HUDEP-2 (cell line): Measurements from ENCODE around the gene BUB1B.

Experiments
- DNase-seq, 76 experiments: peaks; one replicate each; lab custom pipeline; 2025; ENCODE audit not compliant: unreplicated experiment in 76 of 76; lab: John Stamatoyannopoulos, UW

BUB1B gene

DNA sequence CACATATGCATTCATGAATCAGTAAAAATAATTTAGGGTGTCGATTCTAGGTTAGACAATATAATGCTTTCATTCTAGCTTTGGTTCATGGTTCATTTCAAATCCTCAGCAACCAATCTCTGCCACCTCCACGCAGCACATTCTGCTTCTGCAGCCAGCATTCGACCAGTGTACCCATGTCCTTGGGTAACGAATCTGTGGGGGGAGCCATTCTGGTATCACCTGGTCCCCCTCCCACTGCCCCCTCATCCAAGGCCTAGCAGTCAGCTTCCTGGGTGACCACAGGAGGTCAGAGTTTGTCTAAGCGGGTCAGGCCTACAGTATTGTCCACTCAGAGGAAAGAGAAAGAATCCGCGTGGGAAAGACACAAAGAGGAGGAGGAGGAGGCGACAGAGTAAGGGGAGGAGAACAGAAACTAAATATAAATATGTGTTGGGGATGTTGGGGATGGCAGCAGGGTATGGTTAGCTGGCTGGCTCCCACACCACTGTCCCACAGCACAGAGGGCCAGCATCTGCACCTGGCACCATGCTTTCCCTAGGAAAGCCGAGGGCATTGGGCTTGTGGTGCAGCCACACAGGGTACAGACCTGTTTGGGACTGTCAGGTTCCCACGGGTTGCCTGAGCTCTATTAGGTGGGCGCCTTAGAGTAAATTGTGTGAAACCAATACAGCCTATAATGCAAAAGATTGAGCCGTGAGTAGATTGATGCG, 90.1 kb downstream of the BUB1B start:
- no peak for DNase-seq

DNA sequence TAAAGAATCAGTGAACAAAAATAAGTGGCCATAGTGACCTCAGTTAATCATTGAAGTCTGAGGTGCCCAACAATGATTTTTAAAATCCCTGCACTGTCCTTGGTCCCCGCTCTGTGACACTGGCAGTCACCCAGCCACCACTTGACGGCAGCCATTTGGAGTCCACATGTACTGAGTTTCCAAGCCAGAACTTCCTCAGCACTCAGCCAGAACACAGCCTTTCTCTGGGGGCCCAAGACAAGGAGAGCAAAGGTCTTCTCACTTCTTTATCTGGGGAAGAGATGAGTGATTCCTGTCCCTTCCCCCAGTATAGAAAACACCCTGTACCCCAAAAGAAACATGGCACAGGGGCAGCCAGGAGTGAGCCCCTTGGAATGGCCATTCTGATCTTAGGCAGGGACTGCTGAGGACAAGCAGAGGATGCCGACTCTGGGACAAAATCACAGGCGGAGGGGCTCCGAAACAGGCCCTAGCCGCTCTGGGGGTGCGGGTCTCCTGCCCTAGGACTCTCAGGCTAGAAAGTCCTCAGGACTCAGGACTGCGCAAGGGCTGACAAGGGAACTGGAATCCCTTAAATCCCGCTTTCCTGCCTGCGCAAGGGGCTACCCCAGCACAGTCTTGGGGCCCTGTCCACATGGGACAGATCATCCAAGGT, 90.7 kb downstream of the BUB1B start:
- no peak for DNase-seq

DNA sequence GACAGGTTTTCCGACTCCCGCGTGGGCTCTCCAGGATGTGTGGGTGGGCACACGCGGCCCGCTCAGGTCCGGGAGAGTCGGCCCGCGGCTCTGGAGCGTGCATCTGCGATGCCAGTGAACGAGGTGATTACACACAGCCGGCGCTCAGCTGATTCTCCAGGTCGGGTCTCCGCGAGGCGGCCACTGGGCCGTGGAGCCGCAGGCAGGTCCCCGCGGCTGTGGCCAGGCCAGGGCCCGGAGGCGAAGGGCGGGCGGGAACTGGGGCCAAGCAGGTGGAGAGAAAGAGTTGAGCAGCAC, 91.2 kb downstream of the BUB1B start:
- DNase-seq, result no peak

DNA sequence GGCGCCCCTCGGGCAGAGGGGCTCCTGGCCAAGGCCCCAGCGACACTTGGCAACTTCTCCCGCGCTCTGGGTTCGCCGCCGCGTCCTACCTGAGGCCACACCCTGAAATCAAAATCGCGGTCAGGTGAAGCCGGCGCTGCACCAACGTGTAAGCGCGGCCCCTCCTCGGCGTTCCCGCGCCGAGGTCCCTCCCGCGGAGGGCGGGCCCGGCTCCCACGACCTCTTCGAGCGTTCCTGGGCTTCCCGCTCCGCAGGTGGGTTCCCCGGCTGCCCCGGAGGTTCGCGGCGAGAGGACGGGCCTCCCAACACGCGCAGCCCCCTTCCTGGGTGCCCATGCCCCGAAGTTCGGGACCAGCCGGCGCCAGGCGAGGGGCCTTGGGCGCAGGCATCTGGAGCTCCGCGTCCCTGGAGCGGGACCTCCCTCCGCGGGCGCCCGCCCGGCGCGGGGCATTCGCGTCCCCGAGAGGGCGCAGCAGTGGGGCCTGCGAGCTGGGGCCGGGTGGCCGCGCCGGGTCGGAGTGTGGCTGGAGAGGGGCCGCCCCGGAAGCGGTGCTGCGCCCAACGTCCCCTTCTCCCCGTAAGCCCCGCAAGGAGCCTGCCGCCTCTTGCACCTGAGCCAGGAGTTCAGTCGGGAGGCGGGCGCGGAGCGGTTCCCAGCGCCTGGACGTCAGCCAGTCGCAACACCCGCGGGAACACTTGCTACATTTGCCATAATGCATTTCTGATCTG, 91.7 kb downstream of the BUB1B start:
- no peak for DNase-seq

DNA sequence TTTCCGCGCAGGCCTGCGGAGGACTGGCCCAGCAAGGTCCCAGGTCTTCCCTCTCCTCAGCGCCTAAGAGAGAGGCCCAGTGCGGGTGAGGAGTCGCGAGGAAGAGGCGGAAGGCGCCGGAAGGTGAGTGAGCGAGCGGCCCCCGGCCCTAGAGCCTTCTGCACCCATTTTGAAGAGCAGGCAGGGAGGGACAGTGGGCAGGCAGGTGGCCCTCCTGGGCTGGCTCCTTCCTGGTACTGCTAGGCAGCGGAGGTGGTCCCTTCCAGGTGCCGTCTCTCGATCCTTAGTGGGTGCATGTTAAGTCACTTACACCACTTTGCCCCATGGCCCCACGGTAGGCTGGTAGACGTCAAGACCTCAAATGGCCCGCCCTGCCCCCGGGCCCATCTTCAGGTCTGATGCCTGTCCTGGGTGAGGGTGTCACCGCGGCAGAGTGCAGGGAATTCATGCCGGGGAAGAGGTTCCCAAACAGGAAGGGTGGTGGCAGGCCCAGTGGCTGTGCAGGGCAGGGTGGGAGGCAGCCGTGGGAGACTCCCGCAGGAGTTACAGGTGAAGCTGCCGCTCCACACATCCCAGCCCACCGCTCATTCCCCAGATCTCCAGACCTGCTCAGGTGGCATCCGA, 92.4 kb downstream of the BUB1B start:
- no peak for DNase-seq

DNA sequence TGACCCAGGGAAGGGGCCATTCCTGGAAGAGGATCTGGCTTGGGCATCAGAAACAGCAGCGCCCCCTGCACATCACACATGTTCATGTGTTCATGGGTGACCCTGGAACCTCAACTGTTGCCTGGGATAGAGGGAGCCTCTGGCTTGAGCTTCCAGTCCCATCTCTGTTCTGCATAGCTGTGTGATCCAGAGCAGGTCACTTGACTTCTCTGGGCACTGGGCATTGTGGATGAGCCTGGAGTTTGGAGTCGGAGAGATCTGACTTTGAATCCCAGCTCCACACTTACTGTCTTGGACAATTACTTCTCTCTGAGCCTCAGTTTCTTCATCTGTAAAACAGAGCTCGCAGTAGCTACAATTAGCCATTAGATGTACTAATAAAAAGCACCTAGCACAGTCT, 93.6 kb downstream of the BUB1B start:
- DNase-seq, result no peak

DNA sequence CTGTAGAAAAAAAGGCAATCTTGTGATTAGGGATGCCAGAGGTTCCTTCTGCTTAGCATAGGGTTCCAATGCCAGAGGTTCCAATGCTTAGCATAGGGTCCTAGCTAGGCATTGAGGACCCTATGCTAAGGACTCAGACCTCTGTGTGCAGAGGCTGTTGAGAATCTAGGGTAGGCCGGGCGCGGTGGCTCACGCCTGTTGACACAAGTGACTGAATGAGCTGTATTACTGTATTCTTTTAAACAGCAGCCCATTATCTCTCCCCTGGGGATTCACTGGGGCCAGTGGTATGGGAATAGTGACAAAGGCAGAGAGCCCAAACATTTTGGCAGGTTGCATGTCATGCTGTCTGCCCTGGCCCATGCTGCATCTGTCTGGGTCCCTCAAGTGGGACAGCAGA, 94.2 kb downstream of the BUB1B start:
- no peak for DNase-seq

DNA sequence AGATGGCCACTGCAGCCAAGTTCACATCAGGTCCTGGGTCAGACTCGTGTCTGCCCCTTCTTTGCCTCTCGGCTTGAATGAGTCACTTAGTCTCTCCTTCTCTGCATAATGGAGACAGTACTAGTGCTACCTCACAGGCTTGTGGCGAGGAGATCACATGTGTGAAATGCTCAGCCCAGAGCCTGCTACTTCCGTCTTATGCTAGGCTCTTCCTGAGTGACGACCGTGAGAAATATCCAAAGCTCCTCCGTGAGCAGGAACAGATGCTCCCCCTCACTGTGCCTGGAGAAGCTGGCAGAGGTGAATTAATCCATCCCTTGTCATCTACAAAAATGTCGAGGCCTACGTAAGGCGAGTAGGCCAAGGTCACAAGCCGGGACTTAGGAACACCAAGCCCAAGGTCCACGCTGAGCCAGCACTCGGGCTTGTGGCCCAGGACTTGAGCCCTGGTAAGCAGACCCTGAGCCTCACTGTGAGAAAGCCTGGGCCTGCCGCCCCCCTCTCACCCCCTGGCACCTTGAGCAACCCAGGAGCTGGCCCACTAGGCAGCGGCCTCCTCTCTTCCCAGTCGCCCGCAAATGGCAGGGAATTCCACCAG, 95.9 kb downstream of the BUB1B start:
- DNase-seq, result no peak

DNA sequence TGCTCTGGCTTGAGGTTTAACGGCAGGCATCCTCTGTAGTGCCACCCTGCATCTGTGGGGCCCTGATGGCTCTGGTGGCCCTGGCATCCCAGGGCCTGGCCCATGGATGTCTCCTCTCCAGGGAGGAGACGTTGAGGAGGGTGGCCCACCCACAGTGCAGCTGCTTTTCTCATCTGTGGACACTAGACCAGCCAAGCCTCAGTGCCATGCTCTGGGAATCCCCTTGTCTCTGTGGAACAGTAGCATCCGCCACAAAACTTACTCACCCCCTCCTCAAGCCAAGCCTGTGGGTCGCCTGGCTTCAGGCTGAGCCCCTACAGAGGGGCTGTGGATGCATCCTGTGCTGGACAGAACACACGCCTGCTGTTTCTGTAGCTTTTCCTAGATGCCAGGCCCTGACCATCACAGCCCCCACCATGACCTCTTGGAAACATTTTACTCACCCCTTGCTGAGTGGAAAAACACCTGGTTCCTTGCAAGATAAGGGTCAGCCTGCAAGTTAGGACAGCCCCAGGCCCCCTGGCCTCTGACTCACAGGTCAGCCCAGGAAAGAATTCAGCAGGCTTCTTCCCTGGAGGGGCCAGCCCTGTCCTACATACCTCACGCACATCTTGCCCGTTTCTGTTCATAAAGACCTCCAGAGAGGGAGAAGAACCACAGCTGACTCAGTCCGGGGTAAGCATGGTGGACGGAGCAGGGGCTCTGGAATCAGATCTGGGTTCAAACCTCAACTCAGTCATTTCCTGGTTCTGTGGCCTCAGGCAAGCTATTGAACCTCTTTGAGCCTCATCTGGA, 97.0 kb downstream of the BUB1B start:
- no peak for DNase-seq

DNA sequence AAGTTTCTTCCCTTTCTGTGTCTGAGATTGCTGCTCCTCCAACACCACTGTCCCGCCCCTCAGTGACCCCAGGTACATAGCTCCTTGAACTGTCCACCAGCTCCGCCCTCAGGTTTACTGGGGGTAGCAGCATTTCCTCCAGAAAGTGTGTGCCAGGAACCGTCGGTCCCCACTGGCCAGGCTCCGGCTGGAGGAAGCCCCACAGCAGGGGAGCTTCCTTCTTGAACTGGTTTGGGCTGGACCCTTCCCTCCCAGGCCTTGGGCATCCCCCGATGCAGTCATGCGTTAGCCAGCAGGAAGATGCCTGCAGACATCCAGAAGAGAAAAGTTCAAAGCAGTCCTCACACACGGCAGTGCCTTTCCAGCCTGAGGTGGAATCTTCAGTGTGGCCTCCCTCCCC, 97.7 kb downstream of the BUB1B start:
- DNase-seq, result no peak

DNA sequence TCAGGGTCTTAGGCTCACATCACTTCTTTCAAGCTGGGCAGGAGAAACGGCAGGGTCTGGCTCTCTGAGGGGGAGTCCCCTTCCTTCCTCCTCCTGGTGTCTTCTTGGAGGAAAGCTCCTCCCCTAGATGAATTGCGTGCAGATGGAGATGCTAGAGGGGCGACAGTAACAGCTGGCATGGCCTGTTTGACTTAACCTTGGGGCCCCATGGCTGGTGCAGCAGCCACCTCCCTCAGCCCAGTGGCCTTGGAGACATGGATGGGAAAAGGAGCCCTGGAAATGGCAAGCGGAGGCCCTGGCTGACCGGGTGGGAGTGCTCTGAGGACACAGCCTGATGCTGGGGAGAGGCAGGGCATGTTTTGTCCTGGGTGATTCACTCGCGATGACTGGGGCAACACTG, 98.2 kb downstream of the BUB1B start:
- DNase-seq, result no peak

DNA sequence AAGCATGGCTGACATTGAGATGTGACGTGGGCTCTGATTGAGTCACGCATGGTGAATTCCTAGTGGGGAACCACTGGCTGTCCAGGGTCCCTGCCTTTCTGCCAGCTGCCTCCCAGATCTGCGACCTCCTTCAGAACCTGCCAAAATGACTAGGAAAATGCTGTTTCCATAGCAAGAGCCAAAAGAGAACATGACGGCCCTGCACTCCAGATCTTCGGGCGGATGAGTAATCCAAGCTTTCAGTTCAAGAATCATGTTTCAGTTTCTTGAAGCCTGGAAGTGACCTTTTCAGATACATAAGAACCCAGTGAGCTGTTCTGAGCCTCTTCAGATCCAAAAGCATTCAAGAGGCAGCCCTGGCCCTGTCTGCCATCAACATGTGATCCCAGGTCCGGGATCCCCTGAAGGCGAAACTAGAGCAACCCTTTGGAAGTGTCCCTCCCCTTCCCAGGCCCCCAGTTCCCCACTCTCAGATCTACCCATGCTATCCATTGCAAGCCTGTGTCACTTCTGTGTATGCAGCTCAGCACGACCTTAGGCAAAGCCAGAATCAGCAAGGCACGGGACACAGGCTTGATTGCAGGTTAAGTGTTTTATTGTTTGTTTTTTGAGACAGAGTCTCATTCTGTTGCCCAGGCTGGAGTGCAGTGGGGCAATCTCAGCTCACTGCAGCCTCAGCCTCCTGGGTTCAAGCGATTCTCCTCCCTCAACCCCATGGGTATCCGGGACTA, 102.3 kb downstream of the BUB1B start:
- no peak for DNase-seq

DNA sequence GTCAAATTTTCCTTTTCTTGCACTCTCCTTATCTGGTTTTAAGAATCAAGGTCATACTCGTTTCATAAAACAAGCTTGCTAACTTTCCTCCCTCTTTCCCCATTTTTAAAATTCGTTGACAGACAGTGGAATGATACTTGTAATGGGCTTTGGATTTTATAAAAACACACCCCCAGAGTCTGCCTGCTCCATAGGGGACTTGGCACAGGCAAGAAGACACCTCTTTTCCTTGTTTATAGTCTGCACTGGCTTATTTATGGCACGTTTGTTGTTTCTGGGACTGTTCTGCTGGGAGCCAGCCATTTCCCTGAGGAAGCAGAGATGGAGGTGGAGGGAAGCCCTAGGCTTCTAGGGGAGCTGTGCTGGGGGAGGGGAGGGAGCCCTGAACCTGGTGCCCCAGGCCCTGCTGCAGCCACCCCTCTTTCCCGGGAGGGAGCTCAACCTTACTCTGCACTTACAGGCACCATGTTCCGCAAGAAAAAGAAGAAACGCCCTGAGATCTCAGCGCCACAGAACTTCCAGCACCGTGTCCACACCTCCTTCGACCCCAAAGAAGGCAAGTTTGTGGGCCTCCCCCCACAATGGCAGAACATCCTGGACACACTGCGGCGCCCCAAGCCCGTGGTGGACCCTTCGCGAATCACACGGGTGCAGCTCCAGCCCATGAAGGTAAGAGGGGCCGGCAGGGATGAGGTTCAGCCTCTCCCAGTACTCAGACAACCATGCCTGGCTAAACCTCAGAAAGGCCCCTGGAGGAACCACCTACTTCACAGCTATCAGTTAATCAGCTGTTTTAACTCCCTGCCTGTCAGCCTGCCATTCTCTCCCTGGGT, 103.7 kb downstream of the BUB1B start:
- no peak for DNase-seq

DNA sequence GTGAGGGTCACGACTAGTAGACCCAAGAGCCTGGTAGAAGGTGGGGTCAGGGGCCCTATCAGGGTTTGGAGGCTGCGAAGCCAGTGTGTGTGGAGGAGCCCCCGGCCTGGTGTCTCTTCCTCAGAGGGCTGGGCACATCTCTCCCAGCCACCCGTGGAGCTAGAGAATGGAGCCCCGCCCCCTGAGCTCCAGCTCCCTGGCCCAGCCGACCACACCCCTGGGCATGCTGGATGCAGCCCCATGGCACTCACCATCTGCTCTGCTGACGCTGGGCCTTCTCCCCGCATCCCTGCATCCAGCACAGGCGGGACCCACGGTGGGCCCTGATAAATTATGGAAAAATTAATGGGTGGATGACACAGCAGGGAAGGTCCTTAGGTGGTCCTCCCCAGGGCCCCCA, 104.5 kb downstream of the BUB1B start:
- no peak for DNase-seq

DNA sequence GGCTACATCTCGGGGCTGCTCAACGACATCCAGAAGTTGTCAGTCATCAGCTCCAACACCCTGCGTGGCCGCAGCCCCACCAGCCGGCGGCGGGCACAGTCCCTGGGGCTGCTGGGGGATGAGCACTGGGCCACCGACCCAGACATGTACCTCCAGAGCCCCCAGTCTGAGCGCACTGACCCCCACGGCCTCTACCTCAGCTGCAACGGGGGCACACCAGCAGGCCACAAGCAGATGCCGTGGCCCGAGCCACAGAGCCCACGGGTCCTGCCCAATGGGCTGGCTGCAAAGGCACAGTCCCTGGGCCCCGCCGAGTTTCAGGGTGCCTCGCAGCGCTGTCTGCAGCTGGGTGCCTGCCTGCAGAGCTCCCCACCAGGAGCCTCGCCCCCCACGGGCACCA, 105.0 kb downstream of the BUB1B start:
- no peak for DNase-seq

DNA sequence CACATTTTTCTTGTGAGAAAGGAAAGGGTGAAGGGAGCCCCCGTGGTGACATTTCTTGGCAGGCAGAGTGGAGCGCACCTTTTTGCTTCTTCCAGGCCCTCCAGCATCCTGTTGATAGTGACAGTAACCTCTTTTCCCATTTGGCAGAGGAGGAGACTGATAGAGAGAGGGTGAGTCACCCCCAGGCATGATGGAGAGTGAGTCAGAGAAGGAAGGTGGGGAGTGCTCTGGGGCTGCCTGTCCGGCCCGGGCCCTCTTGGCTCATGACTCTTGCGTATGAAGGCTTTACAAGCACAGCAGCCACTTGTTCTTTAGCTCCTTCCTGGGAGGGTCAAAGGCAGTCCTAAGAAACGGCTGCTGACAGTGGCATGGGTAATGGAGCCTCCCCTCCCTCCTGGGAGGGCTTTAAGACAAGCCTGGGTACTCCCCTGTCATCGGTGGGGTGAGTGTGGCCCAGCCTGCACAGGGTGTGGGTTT, 106.0 kb downstream of the BUB1B start:
- peak in 50 of 76 experiments; percentile 10 to 72 (median 39) for DNase-seq

DNA sequence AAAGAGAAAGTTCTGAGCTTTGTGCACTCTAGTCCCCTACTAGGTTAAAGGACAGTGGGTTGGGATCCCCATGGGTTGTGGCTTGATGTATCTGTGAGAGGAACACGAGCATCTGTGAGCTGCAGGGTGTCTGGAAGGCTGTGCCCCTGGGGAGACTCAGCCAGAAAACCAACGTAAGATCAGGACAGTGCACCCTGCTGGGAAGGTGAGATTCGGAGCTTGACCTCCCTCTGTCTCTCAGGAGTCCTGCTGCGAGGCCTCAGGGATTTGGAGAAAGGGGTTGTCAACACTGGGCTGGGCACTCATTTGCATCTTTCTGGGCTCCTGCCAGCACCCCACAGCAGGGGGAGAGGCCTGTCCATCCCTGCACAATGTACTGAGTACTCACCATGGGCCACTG, 106.8 kb downstream of the BUB1B start:
- no peak for DNase-seq

DNA sequence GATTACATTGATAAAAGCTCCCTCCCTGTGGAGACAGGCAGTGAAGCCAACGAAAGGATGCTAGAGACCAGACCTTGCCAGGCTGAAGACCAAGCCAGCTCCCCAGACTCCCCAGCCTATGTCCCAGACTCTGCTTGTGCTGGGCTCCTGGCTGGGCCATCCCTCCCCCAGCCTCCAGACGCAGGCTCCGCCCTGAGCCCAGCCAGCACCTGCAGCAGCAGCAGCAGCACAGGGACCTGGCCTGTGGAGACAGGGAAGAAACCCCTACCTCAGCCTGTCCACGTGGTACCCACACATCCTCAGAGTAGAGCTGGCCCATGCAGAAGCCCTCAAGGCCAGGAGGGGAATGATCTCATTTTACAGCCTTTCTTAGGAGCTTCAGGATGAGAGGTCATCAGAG, 108.7 kb downstream of the BUB1B start:
- no peak for DNase-seq
